ENCODE measurements around the gene CGAS. TPM values are rescaled to one million over a fixed set of nuclear protein-coding genes. Genes with fewer than 3 reads are reported as not detected.
A peak's percentile ranks its signal among the peaks of the same experiment; 100 is the strongest.
"Not testable (repeated sequence)": the region's sequence is repeated elsewhere in the genome, so short reads cannot be mapped to it uniquely, and the experiment has no call there.

Gene CGAS
- total RNA-seq, 1 experiment from 2014 or later, result 0.76 TPM

DNA sequence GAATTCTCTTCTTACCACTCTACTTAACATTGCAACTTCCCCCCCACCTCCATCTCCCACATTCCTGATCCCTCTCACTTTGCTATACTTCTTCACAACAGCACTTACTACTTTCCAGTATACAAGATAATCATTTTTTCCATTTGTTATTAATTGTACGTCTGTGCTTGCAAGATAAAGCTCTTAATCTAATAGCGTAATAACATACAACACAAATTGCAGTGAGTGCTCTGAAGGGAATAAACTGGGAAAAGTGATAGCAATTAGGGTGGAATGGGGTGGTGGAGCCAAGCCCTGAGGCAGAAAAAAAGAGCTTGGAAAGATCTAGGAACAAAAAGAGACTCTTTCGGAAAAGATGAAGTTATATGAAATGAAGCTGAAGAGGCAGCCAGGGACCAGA, 8.5 kb downstream of the CGAS start:
- DNase-seq, result no peak
- no peak overlapping the region for H3K4me3 ChIP-seq (ENCODE audit: insufficient read depth, low read depth, low read length)
- no peaks in the 10 kb centered on the region for H3K36me3 ChIP-seq (replicated peaks; ENCODE audit: control insufficient read depth, insufficient read depth, low read length)
- no peaks in the 10 kb centered on the region for H3K27me3 ChIP-seq (ENCODE audit: control insufficient read depth, insufficient read depth, low read length)

- H3K36me3 ChIP-seq (replicated peaks; ENCODE audit: control insufficient read depth, insufficient read depth, low read length), result no peaks in the 10 kb centered on the region
- H3K4me3 ChIP-seq (ENCODE audit: insufficient read depth, low read depth, low read length), result no peak overlapping the region
- no peaks in the 10 kb centered on the region for H3K27me3 ChIP-seq (ENCODE audit: control insufficient read depth, insufficient read depth, low read length)
- DNase-seq, result no peak
Observed at GRCh38 chr6:73435236-73435635, 16.9 kb downstream of the CGAS start.

- no peak for DNase-seq
- no peaks in the 10 kb centered on the region for H3K27me3 ChIP-seq (ENCODE audit: control insufficient read depth, insufficient read depth, low read length)
- no peak overlapping the region for H3K4me3 ChIP-seq (ENCODE audit: insufficient read depth, low read depth, low read length)
- no peaks in the 10 kb centered on the region for H3K36me3 ChIP-seq (replicated peaks; ENCODE audit: control insufficient read depth, insufficient read depth, low read length)
Observed at GRCh38 chr6:73421534-73421933, 30.6 kb downstream of the CGAS start.

GRCh38 chr6:73418081-73418741, 33.9 kb downstream of the CGAS start:
- DNase-seq, result no peak
- no peak overlapping the region for H3K4me3 ChIP-seq (ENCODE audit: insufficient read depth, low read depth, low read length)
- no peaks in the 10 kb centered on the region for H3K36me3 ChIP-seq (replicated peaks; ENCODE audit: control insufficient read depth, insufficient read depth, low read length)
- H3K27me3 ChIP-seq (ENCODE audit: control insufficient read depth, insufficient read depth, low read length), result no peaks in the 10 kb centered on the region

- no peak for DNase-seq
- Histone ChIP-seq H3K4me3 (ENCODE audit: insufficient read depth, low read depth, low read length) (no peak overlapping the region), H3K27me3 (ENCODE audit: control insufficient read depth, insufficient read depth, low read length) (no peaks in the 10 kb centered on the region), H3K36me3 (replicated peaks; ENCODE audit: control insufficient read depth, insufficient read depth, low read length) (no peaks in the 10 kb centered on the region)
Observed at GRCh38 chr6:73413102-73413501, 39.0 kb downstream of the CGAS start.

GRCh38 chr6:73409395-73409794, 42.7 kb downstream of the CGAS start:
- Histone ChIP-seq H3K36me3 (replicated peaks; ENCODE audit: control insufficient read depth, insufficient read depth, low read length) (no peaks in the 10 kb centered on the region), H3K27me3 (ENCODE audit: control insufficient read depth, insufficient read depth, low read length) (no peaks in the 10 kb centered on the region), H3K4me3 (ENCODE audit: insufficient read depth, low read depth, low read length) (no peak overlapping the region)
- no peak for DNase-seq

GRCh38 chr6:73400656-73401055, 51.4 kb downstream of the CGAS start:
- DNase-seq, result no peak
- Histone ChIP-seq H3K36me3 (replicated peaks; ENCODE audit: control insufficient read depth, insufficient read depth, low read length) (no peaks in the 10 kb centered on the region), H3K27me3 (ENCODE audit: control insufficient read depth, insufficient read depth, low read length) (no peaks in the 10 kb centered on the region), H3K4me3 (ENCODE audit: insufficient read depth, low read depth, low read length) (no peak overlapping the region)

DNA sequence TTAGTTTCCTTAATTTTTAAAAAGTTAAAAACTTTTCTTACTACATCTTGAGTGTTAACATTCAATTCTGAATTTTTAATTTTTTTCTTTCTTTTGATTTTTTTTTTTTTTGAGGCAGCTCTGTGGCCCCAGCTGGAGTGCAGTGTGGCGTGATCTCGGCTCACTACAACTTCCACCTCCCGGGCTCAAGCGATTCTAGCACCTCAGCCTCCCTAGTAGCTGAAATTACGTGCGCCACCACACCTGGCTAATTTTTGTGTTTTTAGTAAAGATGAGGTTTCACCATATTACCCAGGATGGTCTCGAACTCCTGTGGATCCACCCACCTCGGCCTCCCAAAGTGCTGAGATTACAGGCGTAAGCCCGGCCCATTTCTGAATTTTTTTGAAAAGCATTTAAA, 56.2 kb downstream of the CGAS start:
- Histone ChIP-seq H3K36me3 (replicated peaks; ENCODE audit: control insufficient read depth, insufficient read depth, low read length) (no peaks in the 10 kb centered on the region), H3K27me3 (ENCODE audit: control insufficient read depth, insufficient read depth, low read length) (no peaks in the 10 kb centered on the region)
- DNase-seq, result no peak

DNA sequence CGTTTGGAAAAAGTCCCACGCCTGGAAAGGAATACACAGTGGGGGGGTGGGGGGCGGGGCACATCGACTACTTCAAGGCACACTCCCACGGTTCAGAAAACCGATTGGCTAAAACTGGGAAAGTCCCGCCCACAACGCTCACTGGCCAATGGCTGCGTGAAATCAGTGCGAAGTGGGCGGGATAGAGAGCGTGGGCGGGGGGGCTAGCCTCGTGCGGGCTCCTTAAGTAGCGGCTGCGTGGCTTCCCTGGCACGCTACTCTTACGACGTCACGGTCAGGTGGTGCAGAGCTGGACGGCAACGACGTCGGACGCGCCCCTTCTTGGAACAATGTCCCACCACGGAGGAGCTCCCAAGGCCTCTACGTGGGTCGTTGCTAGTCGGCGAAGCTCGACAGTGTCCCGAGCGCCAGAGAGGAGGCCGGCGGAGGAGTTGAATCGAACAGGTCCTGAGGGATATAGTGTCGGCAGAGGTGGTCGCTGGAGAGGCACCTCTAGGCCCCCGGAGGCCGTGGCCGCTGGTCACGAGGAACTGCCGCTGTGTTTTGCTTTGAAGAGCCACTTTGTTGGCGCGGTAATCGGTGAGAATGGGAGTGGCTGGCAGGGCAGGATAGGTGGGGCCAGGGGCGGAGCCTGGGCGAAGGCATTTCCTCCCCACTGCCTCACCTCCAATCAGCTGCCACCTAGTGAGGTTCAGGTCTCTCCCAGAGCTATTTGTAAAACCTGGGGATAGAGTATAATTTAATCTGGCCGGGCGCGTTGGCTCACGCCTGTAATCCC, 57.3 kb downstream of the CGAS start, which contains the start of gene DDX43:
Gene DDX43, plus strand, starts transcription at position 252 of the 778 bp plus-strand sequence. Its CDS starts 78 bp downstream, at position 330.
- peak; percentile 65 for DNase-seq
- H3K4me3 ChIP-seq (ENCODE audit: insufficient read depth, low read depth, low read length), result no peak within 1 kb of the TSS
- H3K36me3 ChIP-seq (replicated peaks; ENCODE audit: control insufficient read depth, insufficient read depth, low read length), result no peaks in the 10 kb centered on the region
- no peaks in the 10 kb centered on the region for H3K27me3 ChIP-seq (ENCODE audit: control insufficient read depth, insufficient read depth, low read length)

More for the DNA sequence above, 56.2 kb downstream of the CGAS start:
- no peak overlapping the region for H3K4me3 ChIP-seq (ENCODE audit: insufficient read depth, low read depth, low read length)

DNA sequence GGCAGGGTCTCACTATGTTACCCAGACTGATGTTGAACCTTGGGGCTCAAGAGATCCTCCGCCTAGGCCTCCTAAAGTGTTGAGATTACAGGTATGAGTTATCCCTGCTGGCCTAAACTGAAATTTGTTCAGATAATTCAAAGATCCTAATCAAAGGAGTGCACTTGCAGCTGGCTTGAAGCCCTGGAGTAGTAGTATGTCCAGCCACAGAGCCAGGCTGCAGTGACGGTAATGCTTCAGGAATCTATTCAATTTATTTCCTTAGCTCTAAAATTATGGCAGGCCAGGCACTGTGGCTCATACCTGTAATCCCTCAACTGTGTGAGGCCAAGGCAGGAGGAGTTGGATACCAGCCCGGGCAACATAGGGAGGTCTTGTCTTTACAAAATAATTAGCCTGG, 58.8 kb downstream of the CGAS start:
- Histone ChIP-seq H3K36me3 (replicated peaks; ENCODE audit: control insufficient read depth, insufficient read depth, low read length) (no peaks in the 10 kb centered on the region), H3K4me3 (ENCODE audit: insufficient read depth, low read depth, low read length) (no peak overlapping the region), H3K27me3 (ENCODE audit: control insufficient read depth, insufficient read depth, low read length) (no peaks in the 10 kb centered on the region)
- DNase-seq, result no peak

DNA sequence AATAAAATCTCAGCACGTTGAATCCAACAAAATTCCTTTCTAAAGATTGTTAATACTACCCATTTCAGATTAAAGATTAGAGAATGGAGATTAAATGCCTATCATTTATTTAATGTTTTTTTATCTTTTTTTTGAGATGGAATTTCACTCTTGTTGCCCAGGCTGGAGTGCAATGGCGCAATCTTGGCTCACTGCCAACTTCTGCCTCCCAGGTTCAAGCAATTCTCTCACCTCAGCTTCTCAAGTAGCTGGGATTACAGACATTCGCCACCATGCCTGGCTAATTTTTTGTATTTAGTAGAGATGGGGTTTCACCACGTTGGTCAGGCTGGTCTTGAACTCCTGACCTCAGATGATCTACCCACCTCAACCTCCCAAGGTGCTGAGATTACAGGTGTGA, 59.9 kb downstream of the CGAS start:
- DNase-seq; H3K36me3 ChIP-seq (replicated peaks; ENCODE audit: control insufficient read depth, insufficient read depth, low read length); H3K27me3 ChIP-seq (ENCODE audit: control insufficient read depth, insufficient read depth, low read length); H3K4me3 ChIP-seq (ENCODE audit: insufficient read depth, low read depth, low read length): not testable (repeated sequence)

DNA sequence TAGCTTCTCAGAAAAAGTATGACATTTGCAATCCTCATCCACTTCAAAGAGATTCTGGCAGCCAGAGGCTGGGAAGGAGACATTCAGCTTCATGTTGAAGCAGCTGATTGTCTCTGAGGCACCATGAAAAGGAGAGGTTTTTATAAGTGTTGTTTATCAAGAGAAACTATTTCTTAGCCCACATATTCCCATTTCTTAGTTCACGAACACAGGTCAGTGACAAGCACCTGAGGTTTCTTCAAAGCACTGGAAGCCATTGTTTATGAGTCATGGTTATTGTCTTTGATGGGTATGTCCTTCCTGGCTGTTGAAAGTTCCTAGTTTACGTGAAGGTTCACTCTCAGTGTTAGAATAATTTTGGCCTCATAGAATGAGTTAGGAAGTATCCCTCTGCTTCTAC, 60.4 kb downstream of the CGAS start:
- Histone ChIP-seq H3K36me3 (replicated peaks; ENCODE audit: control insufficient read depth, insufficient read depth, low read length) (no peaks in the 10 kb centered on the region), H3K27me3 (ENCODE audit: control insufficient read depth, insufficient read depth, low read length) (no peaks in the 10 kb centered on the region), H3K4me3 (ENCODE audit: insufficient read depth, low read depth, low read length) (no peak overlapping the region)
- DNase-seq, result no peak

GRCh38 chr6:73389854-73390253, 62.2 kb downstream of the CGAS start:
- no peaks in the 10 kb centered on the region for H3K27me3 ChIP-seq (ENCODE audit: control insufficient read depth, insufficient read depth, low read length)
- DNase-seq, result no peak
- H3K36me3 ChIP-seq (replicated peaks; ENCODE audit: control insufficient read depth, insufficient read depth, low read length), result no peaks in the 10 kb centered on the region
- no peak overlapping the region for H3K4me3 ChIP-seq (ENCODE audit: insufficient read depth, low read depth, low read length)

DNA sequence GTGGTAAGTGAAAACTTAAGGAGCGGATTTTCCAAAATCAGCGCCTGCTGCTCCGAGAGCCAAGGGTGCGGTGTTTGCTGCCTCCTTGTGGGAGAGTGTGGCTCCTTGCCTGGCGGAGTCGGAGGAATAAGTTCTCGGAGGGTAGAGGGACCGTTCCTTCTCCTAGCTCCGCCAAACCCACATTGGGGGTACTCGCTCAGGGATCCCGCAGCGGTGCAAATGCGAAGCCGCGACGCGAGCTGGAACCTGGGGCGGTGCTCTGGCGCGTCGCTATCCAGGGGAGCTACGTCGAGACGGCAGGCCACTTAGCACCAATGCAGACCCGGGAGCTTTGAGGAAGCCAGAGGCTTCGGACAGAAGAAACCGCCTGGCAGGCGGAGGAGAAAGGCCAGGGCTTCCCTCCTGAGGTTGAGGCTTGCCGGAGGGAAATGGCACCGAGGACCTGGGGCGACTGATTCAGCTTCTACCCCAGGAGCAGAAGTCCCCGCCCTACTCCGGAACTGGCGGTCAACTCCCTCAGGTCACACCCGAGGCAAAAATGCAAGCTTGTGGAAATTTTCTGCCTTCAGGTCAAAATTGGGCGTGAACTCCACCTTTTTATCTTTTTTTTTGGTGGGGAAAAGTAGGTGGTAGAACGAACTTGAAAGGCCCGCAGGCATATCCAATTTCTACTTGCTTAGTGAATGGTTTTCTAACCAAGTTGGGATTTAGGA, 63.1 kb downstream of the CGAS start:
- peak; percentile 85 for DNase-seq
- H3K4me3 ChIP-seq (ENCODE audit: insufficient read depth, low read depth, low read length), result peak overlapping the region; percentile 56
- no peaks in the 10 kb centered on the region for H3K27me3 ChIP-seq (ENCODE audit: control insufficient read depth, insufficient read depth, low read length)
- H3K36me3 ChIP-seq (replicated peaks; ENCODE audit: control insufficient read depth, insufficient read depth, low read length), result no peaks in the 10 kb centered on the region

DNA sequence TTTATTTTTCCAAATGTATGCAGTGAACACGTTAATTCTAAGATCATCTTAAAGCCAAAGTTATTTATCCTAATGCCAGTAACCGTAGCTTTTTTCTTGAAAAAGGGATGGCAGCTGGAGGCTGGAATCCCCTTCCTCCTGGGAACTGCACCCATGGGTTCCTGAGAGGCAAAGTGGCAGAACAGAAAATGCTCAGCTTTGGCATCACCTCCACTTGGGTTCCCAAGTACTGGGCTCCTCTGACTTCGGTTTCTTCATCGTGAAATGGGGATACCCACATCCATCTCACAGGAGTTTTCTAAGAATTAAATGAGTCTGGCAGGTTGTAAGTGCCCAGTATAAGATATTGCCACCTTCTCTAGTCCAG, 63.7 kb downstream of the CGAS start:
- peak overlapping the region; percentile 56 for H3K4me3 ChIP-seq (ENCODE audit: insufficient read depth, low read depth, low read length)
- DNase-seq, result no peak
- H3K27me3 ChIP-seq (ENCODE audit: control insufficient read depth, insufficient read depth, low read length), result no peaks in the 10 kb centered on the region
- H3K36me3 ChIP-seq (replicated peaks; ENCODE audit: control insufficient read depth, insufficient read depth, low read length), result no peaks in the 10 kb centered on the region

Data from H7 (cell line).